K562 (cell line): Measurements from ENCODE around the gene SLC7A8. TPM values are rescaled to one million over a fixed set of nuclear protein-coding genes. Genes with fewer than 3 reads are reported as not detected.
A peak's percentile ranks its signal among the peaks of the same experiment; 100 is the strongest.

Experiments
- ATAC-seq: fragments of 200-7000 bp; cut with Tn5 transposase; 3 replicates; pipeline ENCODE4 v1.9.1; 2020; ENCODE audit warnings: moderate library complexity
- BruUV-seq: library from RNA; stranded (reverse); fragments of 400-500 nt; replicated peaks from 2 replicates; lab custom pipeline; 2021; lab: Mats Ljungman, UMichigan
- CTCF ChIA-PET: fragments of 300-600 bp; formaldehyde crosslinking; extraction: SDS; loops from one replicate; lab custom pipeline; 2021; ENCODE audit warnings: low intra/inter-chr PET ratio; lab: Yijun Ruan, JAX
- POLR2A ChIA-PET: fragments of 300-600, 350-650 bp; sonication (Branson Sonifier 250); formaldehyde crosslinking; extraction: SDS; loops from one replicate; lab custom pipeline; 2021; ENCODE audit warnings: antibody characterized with exemption, inconsistent platforms; lab: Yijun Ruan, JAX
- DNase-seq, 4 experiments: peaks; one replicate each; pipeline versions ENCODE4 v3.0.0 to v3.0.0-alpha.2; 2011 to 2018; ENCODE audit warnings: low spot score in 3 of 4, mixed read lengths in 3 of 4; ENCODE audit errors: extremely low read depth in 1 of 4
- FAIRE-seq: peaks from 2 replicates; lab custom pipeline; 2011; peaks lifted over from hg19 to GRCh38; lab: Jason Lieb, UNC
- H2AFZ ChIP-seq: 2 replicates; pipeline ENCODE4 v1.6.0; 2011; ENCODE audit warnings: low read depth, low read length, control low read depth, inconsistent platforms
- H3K27ac ChIP-seq: fragments of 200-600 bp; 3 replicates; pipeline ENCODE4 v1.8.0; 2011; ENCODE audit warnings: low read depth, mild to moderate bottlenecking, control low read depth, inconsistent platforms, low read length, moderate library complexity, mixed read lengths; ENCODE audit errors: extremely low read depth
- H3K27me3 ChIP-seq, 2 experiments: fragments of 300-600 bp in 1 of 2; 2 replicates in 1 of 2; 3 replicates in 1 of 2; pipeline versions ENCODE4 v1.6.0 to v1.8.0; 2011; ENCODE audit warnings: inconsistent platforms in 2 of 2, low read length in 2 of 2, mild to moderate bottlenecking in 1 of 2, mixed read lengths in 1 of 2, moderate library complexity in 1 of 2; ENCODE audit not compliant: control insufficient read depth in 2 of 2, insufficient read depth in 2 of 2
- H3K36me3 ChIP-seq: fragments of 300-600 bp; 3 replicates; pipeline ENCODE4 v1.8.0; 2011; ENCODE audit warnings: mild to moderate bottlenecking, low read length, inconsistent platforms; ENCODE audit not compliant: control insufficient read depth, insufficient read depth
- H3K4me1 ChIP-seq, 2 experiments: fragments of 200-600 bp in 1 of 2; replicated peaks in 1 of 2; 2 replicates in 1 of 2; 3 replicates in 1 of 2; pipeline versions ENCODE4 v1.5.1 to v1.8.0; 2011; ENCODE audit warnings: inconsistent platforms in 2 of 2, low read length in 2 of 2, mild to moderate bottlenecking in 1 of 2, mixed read lengths in 1 of 2, moderate library complexity in 1 of 2; ENCODE audit not compliant: control insufficient read depth in 2 of 2, insufficient read depth in 2 of 2
- H3K4me2 ChIP-seq: 2 replicates; pipeline ENCODE4 v1.6.1; 2011; ENCODE audit warnings: low read length, control low read depth, inconsistent platforms, mixed read lengths; ENCODE audit not compliant: insufficient read depth
- H3K4me3 ChIP-seq: fragments of 200-600 bp; sonication (generic), shearing (Covaris generic); 2 replicates; pipeline ENCODE4 v1.5.1; 2016; ENCODE audit warnings: control low read depth, inconsistent platforms
- H3K79me2 ChIP-seq: fragments of 200-600 bp; 3 replicates; pipeline ENCODE4 v1.8.0; 2011; ENCODE audit warnings: low read length, inconsistent platforms; ENCODE audit not compliant: control insufficient read depth, insufficient read depth
- H3K9ac ChIP-seq, 2 experiments: 2 replicates each; pipeline versions ENCODE4 v1.6.0 to v1.6.1; 2011; ENCODE audit warnings: low read depth in 2 of 2, low read length in 2 of 2, control low read depth in 1 of 2, inconsistent platforms in 1 of 2, mild to moderate bottlenecking in 1 of 2, mixed read lengths in 1 of 2; ENCODE audit not compliant: insufficient read depth in 1 of 2
- H3K9me1 ChIP-seq: one replicate; pipeline ENCODE4 v1.6.0; 2011; ENCODE audit warnings: inconsistent platforms, mild to moderate bottlenecking, low read length, moderate library complexity; ENCODE audit not compliant: control insufficient read depth, insufficient read depth
- H3K9me3 ChIP-seq: replicated peaks from 2 replicates; pipeline ENCODE4 v1.5.1; 2011; ENCODE audit warnings: low read depth, low read length, inconsistent platforms; ENCODE audit not compliant: control insufficient read depth, insufficient read depth
- H4K20me1 ChIP-seq: replicated peaks from 2 replicates; pipeline ENCODE4 v1.6.1; 2011; ENCODE audit warnings: low read length, inconsistent platforms, mixed read lengths; ENCODE audit not compliant: control insufficient read depth, insufficient read depth
- CBX5 ChIP-seq: IDR thresholded peaks from 2 replicates; pipeline ENCODE4 v1.6.1; 2014; ENCODE audit warnings: low read depth, borderline replicate concordance
- E2F8 ChIP-seq: fragments of 450-650 bp; IDR thresholded peaks from 2 replicates; pipeline ENCODE4 v1.7.1; 2018; ENCODE audit warnings: mild to moderate bottlenecking, low read depth; ENCODE audit not compliant: partially characterized antibody
- EHMT2 ChIP-seq: fragments of 450-650 bp; IDR thresholded peaks from 2 replicates; pipeline ENCODE4 v1.6.1; 2018; ENCODE audit warnings: antibody characterized with exemption
- FOXK2 ChIP-seq, 2 experiments: fragments of 450-650 bp; IDR thresholded peaks in 1 of 2; conservative IDR thresholded peaks in 1 of 2; 2 replicates each; pipeline ENCODE4 v1.6.1; 2016; ENCODE audit warnings: low read depth in 2 of 2, mild to moderate bottlenecking in 1 of 2
- IRF2 ChIP-seq: sonication (generic); formaldehyde crosslinking; IDR thresholded peaks from 2 replicates; pipeline ENCODE4 v1.8.1; 2022; ENCODE audit warnings: mild to moderate bottlenecking, missing genetic modification reagents
- KDM5B ChIP-seq: fragments of 200-600 bp; sonication (generic); IDR thresholded peaks from 2 replicates; pipeline ENCODE4 v1.6.1; 2012; ENCODE audit warnings: low read depth, mild to moderate bottlenecking, moderate library complexity, low read length, control low read depth, inconsistent platforms; ENCODE audit not compliant: insufficient replicate concordance
- NFRKB ChIP-seq: fragments of 450-650 bp; IDR thresholded peaks from 2 replicates; pipeline ENCODE4 v1.6.1; 2016; ENCODE audit warnings: low read depth
- PHB ChIP-seq: fragments of 250-450 bp; sonication (Bioruptor Pico); IDR thresholded peaks from 2 replicates; pipeline ENCODE4 v1.5.0; 2021
- PHF8 ChIP-seq: fragments of 200-600 bp; sonication (generic); IDR thresholded peaks from 2 replicates; pipeline ENCODE4 v1.6.1; 2012; ENCODE audit warnings: mixed run types, mild to moderate bottlenecking, inconsistent platforms, low read length, moderate library complexity, borderline replicate concordance
- STAT5A ChIP-seq: IDR thresholded peaks from 2 replicates; pipeline ENCODE4 v1.6.1; 2012; ENCODE audit warnings: low read length, inconsistent platforms, borderline replicate concordance
- ZC3H4 ChIP-seq: sonication (generic); formaldehyde crosslinking; IDR thresholded peaks from 2 replicates; pipeline ENCODE4 v1.9.0; 2021; ENCODE audit warnings: missing genetic modification reagents, borderline replicate concordance
- ZNF23 ChIP-seq: fragments of 250-450 bp; sonication (Bioruptor Pico); IDR thresholded peaks from 2 replicates; pipeline ENCODE4 v1.4.0; 2020; ENCODE audit warnings: mild to moderate bottlenecking
- ZNF766 ChIP-seq: fragments of 200-800 bp; sonication (Bioruptor generic); conservative IDR thresholded peaks from 2 replicates; pipeline ENCODE4 v1.6.1; 2016; ENCODE audit warnings: missing genetic modification characterization, missing compliant biosample characterization
- WGBS: fragments of 100-300 bp; shearing (Covaris generic); methylation state at CpG from one replicate; pipeline ENCODE4 v1.1.6; 2016; ENCODE audit warnings: low coverage, mixed read lengths; ENCODE audit not compliant: insufficient coverage; ENCODE audit errors: missing lambda C conversion rate; 5-methylcytosine and 5-hydroxymethylcytosine counted together
- in situ Hi-C: fragments of 300-500 bp; cut with MboI; formaldehyde crosslinking; loops from 4 replicates; pipeline ENCODE4 v1.15.0; 2018; ENCODE audit warnings: inconsistent platforms, mixed read lengths
- intact Hi-C: fragments of 100-400 bp; cut with micrococcal nuclease; formaldehyde crosslinking; loops from 2 replicates; pipeline ENCODE4 v1.14.2; 2022
- polyA plus RNA-seq, 8 experiments: library from polyadenylated mRNA; depleted of rRNA in 4 of 8; stranded (reverse) in 5 of 8; unstranded in 3 of 8; fragments of >200 nt; fragmentation: Nextera tagmentation in 2 of 8; fragmentation: Illumina TruSeq in 1 of 8; extraction: Ambion mirVana in 2 of 8; extraction: Trizol in 1 of 8; gene quantifications; 2 replicates each; pipeline versions ENCODE4 v1.2.1 to v1.2.3, GENCODE V29; 2011 to 2014; ENCODE audit warnings: inconsistent platforms in 1 of 8, missing spikeins in 1 of 8
- total RNA-seq, 7 experiments: library from RNA; depleted of rRNA in 6 of 7; stranded (reverse); fragments of >200 nt in 6 of 7; fragmentation: Illumina TruSeq in 2 of 7; extraction: Trizol in 2 of 7; gene quantifications; 2 replicates each; pipeline versions ENCODE4 v1.2.1 to v1.2.3, GENCODE V29; 2011 to 2021; ENCODE audit warnings: low replicate concordance in 1 of 7
- TF ChIP-seq, protein P1 (sequence below): sonication (generic); formaldehyde crosslinking; IDR thresholded peaks from 2 replicates; pipeline ENCODE4 v1.8.1; 2023; ENCODE audit warnings: mild to moderate bottlenecking, missing genetic modification reagents
- TF ChIP-seq, protein P2 (sequence below): fragments of 250-450 bp; sonication (Bioruptor Pico); IDR thresholded peaks from 2 replicates; pipeline ENCODE4 v1.6.1; 2021; ENCODE audit warnings: mild to moderate bottlenecking

The SLC7A8 gene
- total and polyA plus RNA-seq, 9 of the 15 experiments (the other 6 are each of a cell fraction or from before 2014, with no cell fraction given) = 2.0 to 33.0 (median 6.0) TPM

GRCh38 chr14:23172574-23172973 lies 10.9 kb downstream of the SLC7A8 start:
- CTCF ChIA-PET = no interaction called here
- 26% methylated on average over 3 of the region's 3 CpGs for WGBS
- no TSS peak for BruUV-seq

More at GRCh38 chr14:23172574-23172973, 10.9 kb downstream of the SLC7A8 start:
- H3K9ac ChIP-seq = no peak overlapping the region
- no peaks in the 10 kb centered on the region for H4K20me1 ChIP-seq
- intact Hi-C loops (no loop called here), in situ Hi-C loops (no loop called here)
- POLR2A ChIA-PET = interaction anchor here (0.6 to 1.7 kb wide), 3 partner anchors 12 to 31 kb away, joined by 3 to 5 read pairs (median 3); no protein-coding TSS in a partner anchor
- no peak overlapping the region for H3K4me2 ChIP-seq
- no peaks in the 10 kb centered on the region for H3K79me2 ChIP-seq
- no peak for TF ChIP-seq NFRKB
- TF ChIP-seq ZNF766 = no peak
- TF ChIP-seq STAT5A = no peak
- TF ChIP-seq CBX5 = no peak
- TF ChIP-seq, protein P1, sequence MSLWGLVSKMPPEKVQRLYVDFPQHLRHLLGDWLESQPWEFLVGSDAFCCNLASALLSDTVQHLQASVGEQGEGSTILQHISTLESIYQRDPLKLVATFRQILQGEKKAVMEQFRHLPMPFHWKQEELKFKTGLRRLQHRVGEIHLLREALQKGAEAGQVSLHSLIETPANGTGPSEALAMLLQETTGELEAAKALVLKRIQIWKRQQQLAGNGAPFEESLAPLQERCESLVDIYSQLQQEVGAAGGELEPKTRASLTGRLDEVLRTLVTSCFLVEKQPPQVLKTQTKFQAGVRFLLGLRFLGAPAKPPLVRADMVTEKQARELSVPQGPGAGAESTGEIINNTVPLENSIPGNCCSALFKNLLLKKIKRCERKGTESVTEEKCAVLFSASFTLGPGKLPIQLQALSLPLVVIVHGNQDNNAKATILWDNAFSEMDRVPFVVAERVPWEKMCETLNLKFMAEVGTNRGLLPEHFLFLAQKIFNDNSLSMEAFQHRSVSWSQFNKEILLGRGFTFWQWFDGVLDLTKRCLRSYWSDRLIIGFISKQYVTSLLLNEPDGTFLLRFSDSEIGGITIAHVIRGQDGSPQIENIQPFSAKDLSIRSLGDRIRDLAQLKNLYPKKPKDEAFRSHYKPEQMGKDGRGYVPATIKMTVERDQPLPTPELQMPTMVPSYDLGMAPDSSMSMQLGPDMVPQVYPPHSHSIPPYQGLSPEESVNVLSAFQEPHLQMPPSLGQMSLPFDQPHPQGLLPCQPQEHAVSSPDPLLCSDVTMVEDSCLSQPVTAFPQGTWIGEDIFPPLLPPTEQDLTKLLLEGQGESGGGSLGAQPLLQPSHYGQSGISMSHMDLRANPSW (CRISPR knock-in tag) = no peak
- TF ChIP-seq PHB = no peak
- no peak for TF ChIP-seq E2F8
- TF ChIP-seq, protein P2, sequence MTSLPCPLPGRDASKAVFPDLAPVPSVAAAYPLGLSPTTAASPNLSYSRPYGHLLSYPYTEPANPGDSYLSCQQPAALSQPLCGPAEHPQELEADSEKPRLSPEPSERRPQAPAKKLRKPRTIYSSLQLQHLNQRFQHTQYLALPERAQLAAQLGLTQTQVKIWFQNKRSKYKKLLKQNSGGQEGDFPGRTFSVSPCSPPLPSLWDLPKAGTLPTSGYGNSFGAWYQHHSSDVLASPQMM (CRISPR knock-in tag) = no peak
- TF ChIP-seq ZNF23 (CRISPR knock-in tag) = no peak
- TF ChIP-seq ZC3H4 (CRISPR knock-in tag) = no peak
- TF ChIP-seq KDM5B = no peak
- no peak for TF ChIP-seq PHF8
- no peak for TF ChIP-seq EHMT2
- TF ChIP-seq IRF2 (CRISPR knock-in tag) = no peak
- TF ChIP-seq FOXK2 (conservative IDR thresholded peaks at IDR 0.05 in 1 of 2, IDR thresholded peaks at IDR 0.05 in 1 of 2; ENCODE audit: low read depth in 2 of 2) = no peak
- no peaks in the 10 kb centered on the region; the same call in 2 of the 3 replicates for H3K36me3 ChIP-seq
- FAIRE-seq = no peak
- ATAC-seq = no peak
- no peak overlapping the region for H3K4me3 ChIP-seq
- H3K4me1 ChIP-seq = peaks cover 4 to 24% of the 10 kb centered on the region in 2 experiments; a peak in 4 of 5 replicates
- no peaks in the 10 kb centered on the region for H3K9me1 ChIP-seq
- no peaks in the 10 kb centered on the region for H3K27me3 ChIP-seq
- peak overlapping the region; percentile 27; the same call in 1 of the 2 replicates for H2AFZ ChIP-seq
- H3K9me3 ChIP-seq = no peaks in the 10 kb centered on the region
- DNase-seq = no peak
- H3K27ac ChIP-seq = no peak overlapping the region
